Testis (tissue), 2 donors: Measurements from ENCODE around the gene SIX1.

Experiments used
- POLR2A ChIP-seq: fragments of 450-650 bp; IDR thresholded peaks from one replicate; pipeline ENCODE4 v1.6.1; 2017; ENCODE audit warnings: antibody characterized with exemption, mild to moderate bottlenecking, moderate library complexity
- TF ChIP-seq, protein P1 (sequence below), 3 experiments: fragments of 450-650 bp in 2 of 3; fragments of 200-600 bp in 1 of 3; sonication (generic) in 1 of 3; IDR thresholded peaks; one replicate each; pipeline ENCODE4 v1.5.1; 2016 to 2019; ENCODE audit warnings: antibody characterized with exemption in 3 of 3, mild to moderate bottlenecking in 2 of 3, moderate library complexity in 1 of 3

DNA sequence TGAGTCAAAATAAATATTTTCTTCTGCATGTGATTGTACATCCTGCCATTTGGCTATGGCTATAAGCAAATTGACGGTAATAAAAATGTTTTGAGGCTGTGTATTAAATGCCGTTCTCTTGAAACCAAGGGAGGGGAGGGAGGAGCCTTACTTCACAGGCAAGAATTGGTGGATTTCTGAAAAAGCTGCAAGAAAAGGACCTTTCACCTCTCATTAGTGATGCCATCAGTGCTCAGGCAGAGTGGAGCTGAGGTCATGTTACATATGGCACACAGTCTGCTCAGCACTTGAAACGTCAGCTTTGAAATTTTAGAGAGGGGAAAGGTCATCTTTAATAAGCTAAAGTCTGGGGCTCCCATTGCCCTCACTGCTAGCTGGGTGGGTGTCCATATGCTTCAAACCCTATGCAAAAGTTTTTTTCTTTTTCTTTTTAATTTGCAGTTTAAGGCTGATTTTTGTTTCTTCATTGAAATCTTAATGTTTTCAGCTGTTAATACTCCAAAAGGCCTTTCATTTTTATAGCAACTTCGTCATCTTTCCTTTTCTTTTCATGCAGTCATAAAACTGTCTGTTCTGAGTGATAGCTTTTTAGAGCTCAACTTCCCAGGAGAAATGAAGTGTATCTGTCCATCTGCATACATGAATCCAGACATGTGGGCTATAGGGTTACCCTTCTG is 9.8 kb upstream of the SIX1 start:
- TF ChIP-seq, protein P1, sequence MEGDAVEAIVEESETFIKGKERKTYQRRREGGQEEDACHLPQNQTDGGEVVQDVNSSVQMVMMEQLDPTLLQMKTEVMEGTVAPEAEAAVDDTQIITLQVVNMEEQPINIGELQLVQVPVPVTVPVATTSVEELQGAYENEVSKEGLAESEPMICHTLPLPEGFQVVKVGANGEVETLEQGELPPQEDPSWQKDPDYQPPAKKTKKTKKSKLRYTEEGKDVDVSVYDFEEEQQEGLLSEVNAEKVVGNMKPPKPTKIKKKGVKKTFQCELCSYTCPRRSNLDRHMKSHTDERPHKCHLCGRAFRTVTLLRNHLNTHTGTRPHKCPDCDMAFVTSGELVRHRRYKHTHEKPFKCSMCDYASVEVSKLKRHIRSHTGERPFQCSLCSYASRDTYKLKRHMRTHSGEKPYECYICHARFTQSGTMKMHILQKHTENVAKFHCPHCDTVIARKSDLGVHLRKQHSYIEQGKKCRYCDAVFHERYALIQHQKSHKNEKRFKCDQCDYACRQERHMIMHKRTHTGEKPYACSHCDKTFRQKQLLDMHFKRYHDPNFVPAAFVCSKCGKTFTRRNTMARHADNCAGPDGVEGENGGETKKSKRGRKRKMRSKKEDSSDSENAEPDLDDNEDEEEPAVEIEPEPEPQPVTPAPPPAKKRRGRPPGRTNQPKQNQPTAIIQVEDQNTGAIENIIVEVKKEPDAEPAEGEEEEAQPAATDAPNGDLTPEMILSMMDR (IDR thresholded peaks at IDR 0.05), result no peak
- no peak for TF ChIP-seq POLR2A
